SU-DHL-6 (cell line): ENCODE measurements around the gene S100A5.
"Not testable (repeated sequence)": the region's sequence is repeated elsewhere in the genome, so short reads cannot be mapped to it uniquely, and the experiment has no call there.

Source experiments
- H2AFZ ChIP-seq: fragments of 200-600 bp; sonication (generic); 2 replicates; pipeline ENCODE4 v1.6.1; 2014; ENCODE audit warnings: low read depth, mild to moderate bottlenecking, moderate library complexity, mixed read lengths, antibody characterized with exemption, low read length; ENCODE audit not compliant: severe bottlenecking
- H3F3A ChIP-seq: fragments of 200-600 bp; shearing (Covaris generic); 2 replicates; pipeline ENCODE4 v1.6.0; 2016; ENCODE audit warnings: antibody characterized with exemption, mild to moderate bottlenecking; ENCODE audit not compliant: insufficient read depth
- H3K27ac ChIP-seq: fragments of 200-600 bp; sonication (generic); 2 replicates; pipeline ENCODE4 v1.5.1; 2016; ENCODE audit warnings: low read depth, mild to moderate bottlenecking, low read length, moderate library complexity, mixed read lengths
- H3K27me3 ChIP-seq: fragments of 200-600 bp; sonication (generic), shearing (Covaris generic); 2 replicates; pipeline ENCODE4 v1.6.0; 2014; ENCODE audit warnings: mild to moderate bottlenecking, low read length
- H3K36me3 ChIP-seq: fragments of 200-600 bp; sonication (generic); 2 replicates; pipeline ENCODE4 v1.6.1; 2014; ENCODE audit warnings: mild to moderate bottlenecking, low read length, mixed read lengths
- H3K4me2 ChIP-seq: fragments of 300-600, 200-600 bp; shearing (Covaris generic), sonication (generic); 2 replicates; pipeline ENCODE4 v1.6.0; 2014; ENCODE audit warnings: low read length, low read depth, mild to moderate bottlenecking; ENCODE audit not compliant: poor library complexity, severe bottlenecking
- H3K4me3 ChIP-seq: fragments of 200-600 bp; sonication (generic); 2 replicates; pipeline ENCODE4 v1.5.1; 2014; ENCODE audit warnings: antibody characterized with exemption, low read length, mild to moderate bottlenecking, mixed read lengths; ENCODE audit not compliant: insufficient read depth, poor library complexity, severe bottlenecking
- H3K79me2 ChIP-seq: fragments of 200-600 bp; sonication (generic); 2 replicates; pipeline ENCODE4 v1.6.1; 2014; ENCODE audit warnings: mild to moderate bottlenecking, low read length, moderate library complexity; ENCODE audit not compliant: insufficient read depth
- H3K9ac ChIP-seq: fragments of 200-600 bp; sonication (generic); 2 replicates; pipeline ENCODE4 v1.7.0; 2014; ENCODE audit warnings: mild to moderate bottlenecking, low read length
- H3K9me2 ChIP-seq: fragments of 200-600 bp; sonication (generic); replicated peaks from 2 replicates; pipeline ENCODE4 v1.6.1; 2014; ENCODE audit warnings: low read length; ENCODE audit not compliant: insufficient read depth
- H3K9me3 ChIP-seq: fragments of 200-600 bp; sonication (generic); 2 replicates; pipeline ENCODE4 v1.6.1; 2014; ENCODE audit warnings: low read length, mixed read lengths; ENCODE audit not compliant: insufficient read depth
- H4K20me1 ChIP-seq: fragments of 200-600 bp; sonication (generic); 2 replicates; pipeline ENCODE4 v1.6.1; 2014; ENCODE audit warnings: low read depth, mild to moderate bottlenecking, antibody characterized with exemption, low read length, moderate library complexity, mixed read lengths
- EZH2phosphoT487 ChIP-seq: fragments of 200-600 bp; sonication (generic), shearing (Covaris generic); conservative IDR thresholded peaks from 2 replicates; pipeline ENCODE4 v1.6.1; 2018; ENCODE audit warnings: mild to moderate bottlenecking, antibody characterized with exemption, low read length, moderate library complexity, mixed read lengths
- TF ChIP-seq, protein P1 (sequence below): fragments of 200-600 bp; sonication (generic); IDR thresholded peaks from one replicate; pipeline ENCODE4 v1.5.1; 2017; ENCODE audit warnings: antibody characterized with exemption, mild to moderate bottlenecking, low read length, moderate library complexity; ENCODE audit not compliant: insufficient read depth, poor library complexity, severe bottlenecking

S100A5 gene

DNA sequence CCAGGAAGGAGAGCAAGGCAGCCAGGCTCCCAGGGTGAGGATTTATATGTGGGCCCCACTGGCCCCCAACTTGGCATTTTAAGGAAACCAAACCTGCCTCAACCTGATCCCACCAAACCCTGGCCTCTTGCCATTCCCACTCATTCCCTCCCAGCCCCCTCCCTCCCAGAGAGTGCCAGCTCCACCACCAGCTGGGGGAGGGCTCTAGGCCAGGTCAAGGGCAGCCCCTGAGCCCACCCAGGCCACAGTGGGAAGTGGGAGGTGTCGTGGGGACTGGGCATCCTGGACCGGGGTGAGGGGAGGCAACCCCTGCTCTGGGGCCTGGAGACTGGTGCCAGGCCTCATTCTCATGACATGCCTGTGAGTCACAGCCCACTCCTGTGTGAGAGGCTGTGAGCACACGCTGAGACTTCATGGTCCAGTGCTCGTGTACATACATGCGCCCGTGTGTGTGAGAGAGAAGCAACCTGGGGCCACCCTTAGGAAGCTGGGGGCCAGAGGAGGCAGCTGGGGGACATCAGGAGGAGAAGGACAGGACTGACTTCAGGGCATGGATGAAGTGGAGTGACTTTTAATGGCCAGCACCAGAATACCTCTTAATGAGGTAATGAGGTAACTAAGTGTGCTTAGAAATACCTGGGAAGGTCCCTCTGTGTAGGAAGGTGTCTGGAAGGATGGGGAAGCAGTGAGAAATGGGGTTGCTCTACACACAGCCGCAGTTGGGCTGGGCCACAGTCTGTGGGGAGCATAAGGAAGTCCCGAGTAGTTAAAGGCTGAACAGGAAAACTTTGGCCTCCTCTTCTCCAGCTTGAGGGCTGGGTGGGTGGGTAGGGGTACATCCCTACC lies 25.0 kb upstream of the S100A5 start, which contains the start of gene S100A2:
Gene S100A2 (minus strand): TSS at position 316 of the 846 bp plus-strand sequence. CDS start 1,967 bp downstream, outside the sequence.
- H3F3A ChIP-seq, result no peaks in the 10 kb centered on the region
- no peak within 1 kb of the TSS for H3K27ac ChIP-seq
- TF ChIP-seq EZH2phosphoT487, result no peak
- TF ChIP-seq, protein P1, sequence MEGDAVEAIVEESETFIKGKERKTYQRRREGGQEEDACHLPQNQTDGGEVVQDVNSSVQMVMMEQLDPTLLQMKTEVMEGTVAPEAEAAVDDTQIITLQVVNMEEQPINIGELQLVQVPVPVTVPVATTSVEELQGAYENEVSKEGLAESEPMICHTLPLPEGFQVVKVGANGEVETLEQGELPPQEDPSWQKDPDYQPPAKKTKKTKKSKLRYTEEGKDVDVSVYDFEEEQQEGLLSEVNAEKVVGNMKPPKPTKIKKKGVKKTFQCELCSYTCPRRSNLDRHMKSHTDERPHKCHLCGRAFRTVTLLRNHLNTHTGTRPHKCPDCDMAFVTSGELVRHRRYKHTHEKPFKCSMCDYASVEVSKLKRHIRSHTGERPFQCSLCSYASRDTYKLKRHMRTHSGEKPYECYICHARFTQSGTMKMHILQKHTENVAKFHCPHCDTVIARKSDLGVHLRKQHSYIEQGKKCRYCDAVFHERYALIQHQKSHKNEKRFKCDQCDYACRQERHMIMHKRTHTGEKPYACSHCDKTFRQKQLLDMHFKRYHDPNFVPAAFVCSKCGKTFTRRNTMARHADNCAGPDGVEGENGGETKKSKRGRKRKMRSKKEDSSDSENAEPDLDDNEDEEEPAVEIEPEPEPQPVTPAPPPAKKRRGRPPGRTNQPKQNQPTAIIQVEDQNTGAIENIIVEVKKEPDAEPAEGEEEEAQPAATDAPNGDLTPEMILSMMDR, result no peak
- no peaks in the 10 kb centered on the region for H3K79me2 ChIP-seq
- no peak within 1 kb of the TSS for H3K9ac ChIP-seq
- H3K4me3 ChIP-seq, result no peak within 1 kb of the TSS
- H2AFZ ChIP-seq, result no peak within 1 kb of the TSS
- no peak within 1 kb of the TSS for H3K4me2 ChIP-seq
- no peaks in the 10 kb centered on the region for H3K36me3 ChIP-seq
- no peaks in the 10 kb centered on the region for H4K20me1 ChIP-seq
- H3K9me3 ChIP-seq, result no peaks in the 10 kb centered on the region
- no peaks in the 10 kb centered on the region for H3K9me2 ChIP-seq
- no peaks in the 10 kb centered on the region for H3K27me3 ChIP-seq

DNA sequence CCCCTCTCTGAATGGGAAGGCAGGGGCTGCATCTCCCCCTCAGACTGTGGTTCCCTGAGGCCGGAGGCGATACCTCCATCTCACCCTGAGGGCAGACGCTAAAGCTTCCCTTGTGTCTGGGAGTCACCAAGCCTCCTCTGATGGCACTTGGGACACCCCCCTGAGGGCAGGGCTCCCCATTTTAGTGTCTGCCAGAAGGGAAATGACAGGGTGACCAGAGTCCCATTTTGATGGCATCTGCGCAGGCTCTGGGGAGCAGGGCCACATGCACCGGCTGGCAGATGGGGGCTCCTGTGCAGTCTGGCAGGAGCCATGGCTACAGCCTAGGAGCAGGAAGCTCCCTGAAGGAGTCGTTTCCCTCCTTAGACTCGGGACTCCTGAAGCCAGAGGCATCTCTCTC lies 23.3 kb upstream of the S100A5 start:
- H3K4me2 ChIP-seq, result no peak overlapping the region
- H3K36me3 ChIP-seq, result no peaks in the 10 kb centered on the region
- H3K27ac ChIP-seq, result no peak overlapping the region

DNA sequence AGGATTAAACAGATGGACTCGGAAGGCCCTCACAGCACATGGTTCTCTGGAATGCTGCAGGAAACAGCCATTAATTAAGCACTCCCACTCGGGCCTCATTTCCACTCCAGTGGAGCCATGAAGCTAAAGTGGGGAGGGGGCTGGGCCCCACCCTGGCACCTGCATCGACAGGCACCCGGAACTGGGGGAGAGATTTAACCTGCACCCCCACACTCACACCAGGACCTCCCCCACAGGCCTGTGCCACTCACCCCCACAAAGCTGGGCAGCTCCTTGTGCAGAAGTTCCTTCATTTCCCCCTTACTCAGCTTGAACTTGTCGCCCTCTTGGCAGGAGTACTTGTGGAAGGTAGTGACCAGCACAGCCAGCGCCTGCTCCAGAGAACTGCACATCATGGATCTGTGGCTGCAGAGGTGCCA lies 22.8 kb upstream of the S100A5 start:
- no peak for TF ChIP-seq EZH2phosphoT487
- TF ChIP-seq, protein P1, result no peak
- Histone ChIP-seq H3K9ac (no peak overlapping the region), H3K27ac (no peak overlapping the region), H2AFZ (no peak overlapping the region), H3K4me3 (no peak overlapping the region), H3K9me2 (no peaks in the 10 kb centered on the region), H3K79me2 (no peaks in the 10 kb centered on the region), H3K4me2 (no peak overlapping the region), H3F3A (no peaks in the 10 kb centered on the region), H3K9me3 (no peaks in the 10 kb centered on the region), H4K20me1 (no peaks in the 10 kb centered on the region), H3K36me3 (no peaks in the 10 kb centered on the region), H3K27me3 (no peaks in the 10 kb centered on the region)

More for the DNA sequence above, 23.3 kb upstream of the S100A5 start:
- no peak overlapping the region for H3K9ac ChIP-seq
- no peaks in the 10 kb centered on the region for H3K79me2 ChIP-seq
- H2AFZ ChIP-seq, result no peak overlapping the region
- H3K9me2 ChIP-seq, result no peaks in the 10 kb centered on the region
- no peak overlapping the region for H3K4me3 ChIP-seq
- no peaks in the 10 kb centered on the region for H3K9me3 ChIP-seq
- H3F3A ChIP-seq, result no peaks in the 10 kb centered on the region
- no peak for TF ChIP-seq EZH2phosphoT487
- TF ChIP-seq, protein P1, result no peak
- no peaks in the 10 kb centered on the region for H4K20me1 ChIP-seq
- no peaks in the 10 kb centered on the region for H3K27me3 ChIP-seq

DNA sequence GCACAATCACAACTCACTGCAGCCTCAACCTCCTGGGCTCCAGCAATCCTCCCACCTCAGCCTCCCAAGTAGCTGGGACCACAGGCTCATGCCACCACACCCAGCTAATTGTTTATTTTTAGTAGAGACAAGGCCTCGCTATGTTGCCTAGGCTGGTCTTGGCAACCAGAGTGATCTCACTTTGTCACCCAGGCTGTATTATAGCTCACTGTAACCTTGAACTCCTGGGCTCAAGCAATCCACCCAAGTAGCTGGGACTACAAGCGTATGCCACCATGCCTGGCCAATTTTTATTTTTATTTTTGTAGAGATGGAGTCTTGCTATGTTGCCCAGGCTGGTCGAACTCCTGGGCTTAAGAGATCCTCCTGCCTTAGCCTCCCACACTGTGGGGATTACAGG lies 21.3 kb upstream of the S100A5 start:
- not testable (repeated sequence) for H3K36me3 ChIP-seq, H3K27ac ChIP-seq, H3K27me3 ChIP-seq, H3K4me3 ChIP-seq, H3K9ac ChIP-seq, H2AFZ ChIP-seq, H3K4me2 ChIP-seq, H3K9me3 ChIP-seq, H3F3A ChIP-seq, H4K20me1 ChIP-seq, H3K79me2 ChIP-seq, H3K9me2 ChIP-seq
